Neural progenitor cell (in vitro differentiated cells): Measurements from ENCODE around the gene TBX5.

ENCODE experiments used
- CTCF ChIP-seq: fragments of 200-600 bp; sonication (generic); IDR thresholded peaks from 2 replicates; pipeline ENCODE4 v1.5.1; 2017; ENCODE audit warnings: antibody characterized with exemption, mild to moderate bottlenecking
- EZH2 ChIP-seq: fragments of 200-600 bp; sonication (generic); IDR thresholded peaks from 2 replicates; pipeline ENCODE4 v1.6.1; 2017; ENCODE audit warnings: antibody characterized with exemption, mild to moderate bottlenecking, moderate library complexity
- EZH2phosphoT487 ChIP-seq: fragments of 200-600 bp; sonication (generic); IDR thresholded peaks from 2 replicates; pipeline ENCODE4 v1.6.1; 2017; ENCODE audit warnings: antibody characterized with exemption

GRCh38 chr12:114406316-114406983 lies 506 bp upstream of the TBX5 start:
- no peak for TF ChIP-seq CTCF
- TF ChIP-seq EZH2, result no peak
- no peak for TF ChIP-seq EZH2phosphoT487
